ENCODE measurements around the gene NT5DC1.

DNA sequence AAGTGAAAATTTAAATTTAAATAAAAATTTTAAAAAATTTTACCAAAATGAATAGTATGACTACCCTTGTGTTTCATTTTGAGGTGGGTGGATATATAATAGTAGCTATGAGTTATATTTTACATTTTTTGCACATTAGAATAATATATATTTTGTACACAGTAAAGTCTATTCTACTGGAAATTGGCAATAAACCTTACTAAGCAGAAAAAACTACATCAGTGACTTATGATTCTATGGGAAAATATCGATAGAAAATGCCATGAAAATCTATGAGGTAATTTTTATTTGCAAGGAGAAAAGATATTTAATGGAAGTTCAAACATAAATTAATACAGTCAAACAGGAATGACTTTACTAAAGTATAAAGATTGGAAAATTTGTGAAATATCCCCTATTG lies 156.0 kb downstream of the NT5DC1 start:
- TF ChIP-seq, protein P1, sequence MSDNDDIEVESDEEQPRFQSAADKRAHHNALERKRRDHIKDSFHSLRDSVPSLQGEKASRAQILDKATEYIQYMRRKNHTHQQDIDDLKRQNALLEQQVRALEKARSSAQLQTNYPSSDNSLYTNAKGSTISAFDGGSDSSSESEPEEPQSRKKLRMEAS (IDR thresholded peaks at IDR 0.05): no peak
- TF ChIP-seq EZH2phosphoT487 (IDR thresholded peaks at IDR 0.05; ENCODE audit: borderline replicate concordance): no peak
- no peak for TF ChIP-seq CTCF (IDR thresholded peaks at IDR 0.05 in 2 of 3, conservative IDR thresholded peaks at IDR 0.05 in 1 of 3; ENCODE audit: borderline replicate concordance in 1 of 3, insufficient read depth in 1 of 3, low read depth in 2 of 3, low read length in 2 of 3)
- no peak for TF ChIP-seq EZH2 (IDR thresholded peaks at IDR 0.05)
- no peak for TF ChIP-seq ZNF274 (IDR thresholded peaks at IDR 0.05; ENCODE audit: low read depth, low read length)
